Kidney (tissue), 14 donors: ENCODE data around the gene TSSK3. TPM values are rescaled to one million over a fixed set of nuclear protein-coding genes. Genes with fewer than 3 reads are reported as not detected.

Experiments used
- DNase-seq, 5 donors: peaks; one replicate each; pipeline ENCODE4 v3.0.0-alpha.2; 2013 to 2020
- FAIRE-seq: peaks from 2 replicates; lab custom pipeline; 2012; peaks lifted over from hg19 to GRCh38; lab: Jason Lieb, UNC
- H3K27ac ChIP-seq, 2 donors: one replicate each; pipeline ENCODE4 v1.7.0; 2013; ENCODE audit warnings: low read depth in 2 of 2, low read length in 2 of 2, inconsistent platforms in 1 of 2
- H3K27me3 ChIP-seq: one replicate; pipeline ENCODE4 v1.7.1; 2013; ENCODE audit warnings: low read length, inconsistent platforms; ENCODE audit not compliant: control insufficient read depth, insufficient read depth
- H3K36me3 ChIP-seq, 3 donors: one replicate each; pipeline versions ENCODE4 v1.7.0 to v1.7.1; 2013; ENCODE audit warnings: low read length in 3 of 3, control low read depth in 1 of 3, inconsistent platforms in 1 of 3; ENCODE audit not compliant: insufficient read depth in 3 of 3, control insufficient read depth in 2 of 3
- H3K4me1 ChIP-seq, 3 donors: one replicate each; pipeline versions ENCODE4 v1.7.0 to v1.7.1; 2013; ENCODE audit warnings: low read length in 3 of 3, inconsistent platforms in 1 of 3, low read depth in 1 of 3; ENCODE audit not compliant: control insufficient read depth in 2 of 3, insufficient read depth in 2 of 3
- H3K4me3 ChIP-seq, 3 donors: one replicate each; pipeline versions ENCODE4 v1.7.0 to v1.8.1; 2013; ENCODE audit warnings: low read length in 3 of 3, control low read depth in 1 of 3, inconsistent platforms in 1 of 3
- H3K9ac ChIP-seq, 3 donors: one replicate each; pipeline versions ENCODE4 v1.7.0 to v1.7.1; 2013; ENCODE audit warnings: low read length in 3 of 3, control low read depth in 1 of 3, inconsistent platforms in 1 of 3
- H3K9me3 ChIP-seq, 3 donors: one replicate each; pipeline versions ENCODE4 v1.7.0 to v1.7.1; 2013; ENCODE audit warnings: low read length in 3 of 3, control low read depth in 1 of 3, inconsistent platforms in 1 of 3; ENCODE audit not compliant: control insufficient read depth in 2 of 3, insufficient read depth in 1 of 3
- CTCF ChIP-seq: IDR thresholded peaks from 3 replicates; pipeline ENCODE4 v1.5.1; 2012; ENCODE audit warnings: mild to moderate bottlenecking, moderate library complexity, borderline replicate concordance; ENCODE audit not compliant: insufficient read depth; ENCODE audit errors: extremely low read depth
- intact Hi-C: fragments of 100-400 bp; cut with DNase I; formaldehyde crosslinking; loops from one replicate; pipeline ENCODE4 v1.11.1; 2022
- polyA plus RNA-seq: library from polyadenylated mRNA; stranded (reverse); fragments of 350-450 nt; fragmentation: Illumina TruSeq; extraction: RNeasy Lipid Tissue Mini Kit (QIAGEN cat#74804); gene quantifications from one replicate; pipeline ENCODE4 v1.2.3, GENCODE V29; 2014; ENCODE audit warnings: low read depth, low replicate concordance; ENCODE audit not compliant: insufficient read depth
- total RNA-seq: library from RNA; stranded (reverse); fragmentation: NEBNext Ultra II Directional; extraction: Animal tissue kit (Norgen Biotek cat#: 25700); gene quantifications from one replicate; pipeline ENCODE4 v1.2.1, GENCODE V29; 2021
- donor health status: control.
- donor health status: control.
- donor health status: control.
- donor health status: control.
- donor health status: control.
- donor health status: DM: yes; HTN: yes; CAD: no.
- donor health status: Normal renal cell carcinoma (clear cell type).

TSSK3 gene
- total and polyA plus RNA-seq, 2 donors from 2014 or later, result 4.3 TPM; not detected in 1

- H3K36me3 ChIP-seq, result no peaks in the 10 kb centered on the region
- DNase-seq, result peak in 1 of 5 donors; percentile 32
- peak overlapping the region in 2 of 3 donors; percentile 64 to 76 for H3K9ac ChIP-seq
- no peaks in the 10 kb centered on the region for H3K27me3 ChIP-seq
- H3K27ac ChIP-seq, result peak overlapping the region; percentile 87 to 94
- no peak for TF ChIP-seq CTCF
- intact Hi-C loops, result no loop called here
- H3K9me3 ChIP-seq, result no peaks in the 10 kb centered on the region
- peaks cover 8 to 28% (median 11%) of the 10 kb centered on the region in 3 donors for H3K4me1 ChIP-seq
- peak overlapping the region; percentile 7 to 68 (median 67) for H3K4me3 ChIP-seq
- FAIRE-seq, result no peak
Measured at GRCh38 chr1:32352239-32352745, 10.0 kb upstream of the TSSK3 start.

- Histone ChIP-seq H3K36me3 (no peaks in the 10 kb centered on the region), H3K4me1 (peaks cover 8 to 28% (median 11%) of the 10 kb centered on the region in 3 donors), H3K9ac (peak overlapping the region in 1 of 3 donors; percentile 19), H3K4me3 (peak overlapping the region in 2 of 3 donors; percentile 6 to 67), H3K9me3 (no peaks in the 10 kb centered on the region), H3K27me3 (no peaks in the 10 kb centered on the region), H3K27ac (no peak overlapping the region)
- no peak for DNase-seq
- intact Hi-C loops, result no loop called here
- TF ChIP-seq CTCF, result no peak
- FAIRE-seq, result no peak
Measured at GRCh38 chr1:32352831-32353383, 9.4 kb upstream of the TSSK3 start.

GRCh38 chr1:32353431-32353830, 8.9 kb upstream of the TSSK3 start:
- no peaks in the 10 kb centered on the region for H3K36me3 ChIP-seq
- peak overlapping the region in 1 of 3 donors; percentile 19 for H3K9ac ChIP-seq
- no peak overlapping the region for H3K27ac ChIP-seq
- peaks cover 8 to 24% (median 11%) of the 10 kb centered on the region in 3 donors for H3K4me1 ChIP-seq
- FAIRE-seq (no peak), DNase-seq (no peak)
- intact Hi-C loops, result no loop called here
- no peaks in the 10 kb centered on the region for H3K27me3 ChIP-seq
- no peak for TF ChIP-seq CTCF
- peak overlapping the region in 1 of 3 donors; percentile 67 for H3K4me3 ChIP-seq
- no peaks in the 10 kb centered on the region for H3K9me3 ChIP-seq
